ENCODE results near the gene IER2. TPM values are rescaled to one million over a fixed set of nuclear protein-coding genes. Genes with fewer than 3 reads are reported as not detected.

The IER2 gene
- total and polyA plus RNA-seq, 9 of the 15 experiments (the other 6 are each of a cell fraction or from before 2014, with no cell fraction given): 4.5 to 205 (median 23.7) TPM

GRCh38 chr19:13150187-13150930 is at the start of gene IER2, which contains the start of gene STX10 (continued):
- TF ChIP-seq ZNF398 (CRISPR knock-in tag; IDR thresholded peaks at IDR 0.05) (no peak), THRB (CRISPR knock-in tag; conservative IDR thresholded peaks at IDR 0.05) (no peak), LCOR (CRISPR knock-in tag; IDR thresholded peaks at IDR 0.05) (peak; percentile 71; the same call in 1 of the 2 replicates), NFE2L1 (tag; IDR thresholded peaks at IDR 0.05; ENCODE audit: borderline replicate concordance, low read depth) (no peak), RBBP5 (IDR thresholded peaks at IDR 0.05; ENCODE audit: borderline replicate concordance, insufficient read depth, low read length, poor library complexity, severe bottlenecking) (no peak), TBP (optimal IDR thresholded peaks at IDR 0.05; ENCODE audit: low read depth, low read length) (no peak), BRF1 (IDR thresholded peaks at IDR 0.05; ENCODE audit: borderline replicate concordance, extremely low read depth, insufficient read length) (no peak), ZBTB2 (IDR thresholded peaks at IDR 0.05) (0 out of 2 replicates have a peak, but pooled peaks have one; percentile 37), GATAD2B (IDR thresholded peaks at IDR 0.05; ENCODE audit: borderline replicate concordance) (no peak), CHAMP1 (IDR thresholded peaks at IDR 0.05) (no peak), SETDB1 (IDR thresholded peaks at IDR 0.05; ENCODE audit: low read length) (no peak), SMARCE1 (IDR thresholded peaks at IDR 0.05) (no peak; the same call in 1 of the 2 replicates), MAX (CRISPR knock-in tag; IDR thresholded peaks at IDR 0.05) (peak; percentile 79), TAF9B (IDR thresholded peaks at IDR 0.05; ENCODE audit: partially characterized antibody) (no peak), JUND (IDR thresholded peaks at IDR 0.05; ENCODE audit: borderline replicate concordance, low read depth, low read length) (peak; percentile 75), JUND (tag; IDR thresholded peaks at IDR 0.05; ENCODE audit: borderline replicate concordance, low read depth, low read length) (no peak; the same call in 2 of the 3 replicates), MXD1 (CRISPR knock-in tag; IDR thresholded peaks at IDR 0.05; ENCODE audit: borderline replicate concordance, poor library complexity, severe bottlenecking) (no peak), POLR2AphosphoS2 (IDR thresholded peaks at IDR 0.05; ENCODE audit: low read length) (no peak), CXXC5 (CRISPR knock-in tag; IDR thresholded peaks at IDR 0.05) (peak; percentile 97)
